Renal cortical epithelial cell (primary cell): ENCODE measurements around the gene TLR5. TPM values are rescaled to one million over a fixed set of nuclear protein-coding genes. Genes with fewer than 3 reads are reported as not detected.

ENCODE experiments used
- DNase-seq: peaks from one replicate; pipeline ENCODE4 v3.0.0-alpha.2; 2011; ENCODE audit warnings: low read depth
- total RNA-seq: library from RNA; depleted of rRNA; stranded (reverse); fragments of >200 nt; gene quantifications from 2 replicates; pipeline ENCODE4 v1.2.3, GENCODE V29; 2014

Gene TLR5
- total RNA-seq, 1 donor from 2014 or later: 9.1 TPM

- no peak for DNase-seq
Measured at GRCh38 chr1:223068900-223069665, 74.0 kb downstream of the TLR5 start.

DNA sequence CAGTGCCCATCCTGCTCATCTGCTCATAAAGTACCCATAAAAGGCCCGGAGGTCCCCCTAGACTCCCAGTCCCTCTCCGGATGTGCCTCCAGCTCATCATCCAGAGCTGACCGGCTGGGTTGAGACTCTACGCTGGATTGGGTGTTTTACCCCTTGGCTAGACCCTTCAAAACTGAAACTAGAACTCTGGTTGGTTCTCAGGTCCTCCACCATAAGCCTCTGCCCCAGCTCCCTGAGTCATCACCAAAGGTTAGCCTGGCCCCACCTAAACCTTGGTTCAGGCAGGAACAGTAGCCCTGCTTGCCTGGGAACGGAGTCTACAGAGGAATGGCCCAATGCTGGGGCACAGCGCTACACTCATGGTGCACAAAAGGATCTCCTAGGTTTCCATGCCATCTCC is 75.1 kb downstream of the TLR5 start:
- DNase-seq: no peak

GRCh38 chr1:223066415-223066814 is 76.6 kb downstream of the TLR5 start:
- DNase-seq: no peak

DNA sequence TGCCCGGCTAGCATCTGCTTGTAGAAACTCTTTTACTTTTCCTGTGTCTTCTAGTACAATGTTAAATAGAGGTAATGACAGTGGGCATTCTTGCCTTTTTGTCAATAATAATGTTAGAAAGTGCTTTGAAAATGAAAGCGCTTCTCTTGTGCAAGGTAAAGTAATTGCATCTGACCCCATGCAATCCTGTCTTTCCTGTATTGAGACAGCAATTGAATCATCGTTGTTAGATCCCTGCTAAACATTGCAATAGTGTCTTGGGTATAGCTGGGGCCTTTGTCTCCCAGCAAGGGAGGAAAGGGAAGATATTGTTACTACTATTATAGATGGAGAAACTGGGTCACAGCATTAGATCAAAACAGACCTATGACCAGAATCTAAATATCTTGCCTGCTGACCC is 80.9 kb downstream of the TLR5 start:
- DNase-seq: no peak

DNA sequence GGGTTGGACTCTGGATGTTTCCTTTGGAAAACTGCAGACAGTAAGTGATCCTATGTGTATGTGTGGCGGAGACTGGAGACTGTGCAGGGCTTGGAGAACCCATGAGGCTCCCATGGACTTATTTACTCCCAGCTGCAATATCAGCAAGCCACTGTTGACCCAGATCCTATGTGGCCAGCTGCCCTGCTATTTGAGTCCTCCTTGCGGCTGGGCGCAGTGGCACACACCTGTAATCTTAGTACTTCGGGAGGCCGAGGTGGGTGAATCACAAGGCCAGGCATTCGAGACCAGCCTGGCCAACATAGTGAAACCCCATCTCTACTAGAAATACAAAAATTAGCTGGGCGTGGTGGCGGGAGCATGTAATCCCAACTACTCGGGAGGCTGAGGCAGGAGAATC is 83.5 kb downstream of the TLR5 start:
- DNase-seq: no peak

Other genes with a start within 250 kb of the TLR5 start
- 3.5 and 33.0 TPM in 2 replicates for gene SUSD4, start 220.9 kb upstream of the TLR5 start, total RNA-seq